AG04449 (cell line): ENCODE results near the gene GSDME.

Experiments
- CTCF ChIA-PET: fragments of 350-600 bp; formaldehyde crosslinking; extraction: SDS; loops from one replicate; lab custom pipeline; 2021; ENCODE audit warnings: antibody characterized with exemption; lab: Yijun Ruan, JAX
- POLR2A ChIA-PET: fragments of 400-600, 350-600 bp; formaldehyde crosslinking; extraction: SDS; loops from one replicate; lab custom pipeline; 2020; ENCODE audit warnings: antibody characterized with exemption, inconsistent platforms; lab: Yijun Ruan, JAX
- DNase-seq: peaks from one replicate; pipeline ENCODE4 v3.0.0-alpha.2; 2010; ENCODE audit warnings: low read depth, low spot score
- H3K4me3 ChIP-seq: 2 replicates; pipeline ENCODE4 v1.5.1; 2011; ENCODE audit warnings: low read depth, mild to moderate bottlenecking, control low read depth, low read length
- TF ChIP-seq, protein P1 (sequence below): IDR thresholded peaks from one replicate; pipeline ENCODE4 v1.5.1; 2011; ENCODE audit warnings: mild to moderate bottlenecking, moderate library complexity, low read length, control low read depth, inconsistent platforms; ENCODE audit not compliant: insufficient read depth; ENCODE audit errors: missing control alignments

GSDME gene

DNA sequence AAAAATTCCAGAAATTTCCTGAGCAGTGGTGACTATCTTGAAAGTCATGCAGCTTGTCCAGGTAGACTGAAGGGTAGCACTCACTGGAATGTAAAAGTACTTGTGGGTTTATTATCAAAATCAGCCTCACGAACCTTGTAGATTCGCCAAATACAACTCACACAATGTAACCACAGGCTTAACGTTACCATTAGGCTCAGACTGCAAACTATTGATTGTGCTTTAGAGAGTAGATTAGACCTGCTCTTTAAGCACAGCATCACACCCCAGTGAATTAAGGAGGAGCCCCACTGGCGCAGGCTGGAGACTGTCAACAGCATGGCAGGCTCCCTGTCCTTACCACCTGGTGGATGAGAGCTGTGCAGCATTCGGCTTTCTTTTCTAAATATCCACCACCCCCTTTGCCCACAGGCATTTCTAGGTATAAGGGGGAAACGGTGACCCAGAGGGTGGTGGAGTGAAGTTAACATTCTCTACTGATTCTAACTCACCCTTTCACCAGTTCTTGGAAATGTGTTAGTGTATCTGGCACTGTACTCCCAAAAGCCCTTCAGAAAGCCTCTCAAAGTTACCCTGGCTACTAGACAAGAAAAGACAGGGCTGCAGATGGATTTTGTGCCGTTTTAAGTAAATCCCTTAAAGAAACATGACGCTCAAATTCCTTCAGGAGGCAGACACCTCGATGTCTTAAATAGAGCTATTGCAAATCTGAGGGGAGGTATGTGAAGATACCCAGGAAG is 56.6 kb downstream of the GSDME start:
- TF ChIP-seq, protein P1, sequence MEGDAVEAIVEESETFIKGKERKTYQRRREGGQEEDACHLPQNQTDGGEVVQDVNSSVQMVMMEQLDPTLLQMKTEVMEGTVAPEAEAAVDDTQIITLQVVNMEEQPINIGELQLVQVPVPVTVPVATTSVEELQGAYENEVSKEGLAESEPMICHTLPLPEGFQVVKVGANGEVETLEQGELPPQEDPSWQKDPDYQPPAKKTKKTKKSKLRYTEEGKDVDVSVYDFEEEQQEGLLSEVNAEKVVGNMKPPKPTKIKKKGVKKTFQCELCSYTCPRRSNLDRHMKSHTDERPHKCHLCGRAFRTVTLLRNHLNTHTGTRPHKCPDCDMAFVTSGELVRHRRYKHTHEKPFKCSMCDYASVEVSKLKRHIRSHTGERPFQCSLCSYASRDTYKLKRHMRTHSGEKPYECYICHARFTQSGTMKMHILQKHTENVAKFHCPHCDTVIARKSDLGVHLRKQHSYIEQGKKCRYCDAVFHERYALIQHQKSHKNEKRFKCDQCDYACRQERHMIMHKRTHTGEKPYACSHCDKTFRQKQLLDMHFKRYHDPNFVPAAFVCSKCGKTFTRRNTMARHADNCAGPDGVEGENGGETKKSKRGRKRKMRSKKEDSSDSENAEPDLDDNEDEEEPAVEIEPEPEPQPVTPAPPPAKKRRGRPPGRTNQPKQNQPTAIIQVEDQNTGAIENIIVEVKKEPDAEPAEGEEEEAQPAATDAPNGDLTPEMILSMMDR = no peak
- POLR2A ChIA-PET = interaction anchor here (1.5 kb wide), 1 partner anchor 424 kb away, joined by 6 read pairs; the partner anchor contains the start of gene CYCS

DNA sequence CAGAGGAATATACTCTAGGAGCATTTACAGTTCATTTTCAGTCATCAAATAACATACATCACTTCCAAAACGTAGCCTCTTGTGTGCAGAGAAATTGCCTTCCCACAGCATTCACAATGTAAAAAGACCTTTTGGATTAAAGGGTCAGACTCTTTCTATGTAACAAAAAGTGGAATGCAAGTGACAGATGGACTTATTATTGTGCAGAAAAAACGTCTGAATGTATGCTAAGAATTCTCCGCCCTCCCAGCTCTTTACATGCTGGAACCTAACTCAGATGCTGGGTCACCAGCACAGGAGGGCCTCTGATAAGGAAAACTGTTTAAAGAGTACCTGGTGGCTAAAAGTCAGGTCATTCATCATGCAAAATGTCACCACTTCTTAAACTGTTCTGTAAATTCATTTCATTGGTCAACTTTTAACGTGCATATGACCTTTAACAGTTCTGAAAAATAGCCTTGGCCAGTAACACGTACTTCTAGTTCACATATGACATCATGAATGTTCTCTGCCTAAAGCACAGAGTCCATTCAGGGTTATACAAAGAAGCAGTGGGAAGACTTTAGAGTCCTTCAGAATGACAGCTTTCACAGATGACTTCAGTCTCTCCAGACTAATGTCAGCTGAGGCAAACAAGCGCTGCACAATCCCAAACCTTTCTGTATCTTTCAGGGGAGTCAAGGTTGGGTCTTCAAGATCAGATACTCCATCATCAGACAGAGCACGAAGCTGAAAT is 58.6 kb downstream of the GSDME start:
- no peak overlapping the region for H3K4me3 ChIP-seq
- TF ChIP-seq, protein P1 = no peak
- CTCF ChIA-PET = interaction anchor here (0.6 to 1.5 kb wide), 3 partner anchors 26 to 518 kb away, joined by 3 to 4 read pairs (median 4); no protein-coding TSS in a partner anchor
- POLR2A ChIA-PET = no interaction called here
- DNase-seq = no peak

More for the DNA sequence above, 56.6 kb downstream of the GSDME start:
- CTCF ChIA-PET = interaction anchor here (1.2 to 4.8 kb wide), 6 partner anchors 22 to 398 kb away, joined by 3 to 27 read pairs (median 7); no protein-coding TSS in a partner anchor
- no peak for DNase-seq
- no peak overlapping the region for H3K4me3 ChIP-seq

- ChIA-PET CTCF (interaction anchor here (1.4 kb wide), 1 partner anchor 121 kb away, joined by 3 read pairs; no protein-coding TSS in a partner anchor), POLR2A (no interaction called here)
- H3K4me3 ChIP-seq = no peak overlapping the region
- TF ChIP-seq, protein P1 = no peak
- DNase-seq = no peak
These were observed 59.8 kb downstream of the GSDME start for GRCh38 chr7:24697416-24697815.

- POLR2A ChIA-PET = no interaction called here
- DNase-seq = no peak
- CTCF ChIA-PET = no interaction called here
- H3K4me3 ChIP-seq = no peak overlapping the region
- TF ChIP-seq, protein P1 = no peak
These were observed 64.7 kb downstream of the GSDME start for GRCh38 chr7:24692592-24692991.

- CTCF ChIA-PET = interaction anchor here (1.3 to 1.9 kb wide), 2 partner anchors 24 to 408 kb away, joined by 3 to 6 read pairs; no protein-coding TSS in a partner anchor
- POLR2A ChIA-PET = interaction anchor here (0.5 kb wide), 1 partner anchor 101 kb away, joined by 3 read pairs; no protein-coding TSS in a partner anchor
- no peak for DNase-seq
- H3K4me3 ChIP-seq = no peak overlapping the region
- TF ChIP-seq, protein P1 = no peak
These were observed 67.0 kb downstream of the GSDME start for GRCh38 chr7:24690251-24690650.
